Ascending aorta (tissue), 2 donors: ENCODE results near the gene PDE8B. TPM values are rescaled to one million over a fixed set of nuclear protein-coding genes. Genes with fewer than 3 reads are reported as not detected.

ENCODE experiments used
- DNase-seq, 2 donors: peaks; one replicate each; pipeline ENCODE4 v3.0.0-alpha.2; 2019; ENCODE audit warnings: low spot score in 2 of 2
- H3K27ac ChIP-seq, 2 donors: fragments of 200-600 bp; sonication (generic); one replicate each; pipeline ENCODE4 v1.5.1; 2016 to 2017; ENCODE audit warnings: mild to moderate bottlenecking in 1 of 2
- H3K27me3 ChIP-seq: fragments of 200-600 bp; sonication (generic); one replicate; pipeline ENCODE4 v1.5.1; 2017
- H3K36me3 ChIP-seq, 2 donors: fragments of 200-600 bp; sonication (generic); one replicate each; pipeline ENCODE4 v1.5.1; 2016
- H3K4me1 ChIP-seq, 2 donors: fragments of 200-600 bp; sonication (generic); one replicate each; pipeline ENCODE4 v1.5.1; 2016 to 2017; ENCODE audit warnings: mild to moderate bottlenecking in 1 of 2
- H3K4me3 ChIP-seq, 2 donors: fragments of 200-600 bp; sonication (generic); one replicate each; pipeline ENCODE4 v1.5.1; 2016 to 2017; ENCODE audit warnings: mild to moderate bottlenecking in 1 of 2
- H3K9me3 ChIP-seq, 2 donors: fragments of 200-600 bp; sonication (generic); one replicate each; pipeline ENCODE4 v1.5.1; 2016
- CTCF ChIP-seq, 3 experiments: fragments of 200-600 bp in 2 of 3; fragments of 450-650 bp in 1 of 3; sonication (generic) in 2 of 3; IDR thresholded peaks; one replicate each; pipeline ENCODE4 v1.5.1; 2016 to 2019; ENCODE audit warnings: antibody characterized with exemption in 3 of 3, mild to moderate bottlenecking in 1 of 3, moderate library complexity in 1 of 3
- intact Hi-C: fragments of 100-400 bp; cut with DNase I; formaldehyde crosslinking; loops from one replicate; pipeline ENCODE4 v1.15.1; 2023
- total RNA-seq: library from RNA; depleted of rRNA; stranded (reverse); fragments of >200 nt; gene quantifications from one replicate; pipeline ENCODE4 v1.1.0, GENCODE V29; 2016

Gene PDE8B
- total RNA-seq, 1 donor from 2014 or later: 28.1 TPM

- intact Hi-C loops: loop anchor here (5.0 kb wide), 3 partner anchors 44 to 146 kb away; partner anchors contain the start of gene PDE8B
- peaks cover 2 to 29% of the 10 kb centered on the region in 2 donors for H3K4me1 ChIP-seq
- H3K27me3 ChIP-seq: no peaks in the 10 kb centered on the region
- no peak for TF ChIP-seq CTCF (IDR thresholded peaks at IDR 0.05)
- H3K36me3 ChIP-seq: no peaks in the 10 kb centered on the region
- H3K27ac ChIP-seq: peak overlapping the region; percentile 63 to 70
- no peaks in the 10 kb centered on the region for H3K9me3 ChIP-seq
- no peak overlapping the region for H3K4me3 ChIP-seq
- DNase-seq: peak in 1 of 2 donors; percentile 71
Measured at GRCh38 chr5:77358255-77359205, 148.1 kb downstream of the PDE8B start.

DNA sequence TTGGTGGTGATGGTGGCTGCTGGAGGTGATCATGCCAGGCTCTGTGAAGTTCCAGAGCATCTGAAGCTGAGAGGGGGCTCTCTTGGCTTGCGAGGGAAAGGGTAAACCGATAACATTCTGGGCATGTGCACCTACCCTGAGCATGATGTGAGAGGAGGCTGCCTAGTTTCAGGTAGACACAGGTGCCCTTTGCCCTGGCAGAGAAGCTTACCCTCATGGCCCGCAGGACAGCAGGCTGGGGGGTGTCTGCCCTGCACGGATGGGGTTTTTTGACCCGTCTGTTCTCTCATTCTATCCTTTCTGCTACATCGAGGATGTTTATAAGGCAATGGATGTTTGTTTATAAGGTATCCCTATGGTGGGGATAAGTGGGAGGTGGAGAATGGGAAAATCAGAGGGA is 148.8 kb downstream of the PDE8B start:
- H3K27me3 ChIP-seq: no peaks in the 10 kb centered on the region
- intact Hi-C loops: loop anchor here (5.0 kb wide), 3 partner anchors 43 to 147 kb away; partner anchors contain the start of gene PDE8B
- H3K9me3 ChIP-seq: no peaks in the 10 kb centered on the region
- H3K4me1 ChIP-seq: peaks cover 2 to 29% of the 10 kb centered on the region in 2 donors
- no peak for DNase-seq
- H3K4me3 ChIP-seq: no peak overlapping the region
- H3K27ac ChIP-seq: peak overlapping the region; percentile 54 to 63
- no peaks in the 10 kb centered on the region for H3K36me3 ChIP-seq
- no peak for TF ChIP-seq CTCF (IDR thresholded peaks at IDR 0.05)

GRCh38 chr5:77360381-77360780 is 149.9 kb downstream of the PDE8B start:
- intact Hi-C loops: no loop called here
- no peak for TF ChIP-seq CTCF (IDR thresholded peaks at IDR 0.05)
- no peak for DNase-seq
- Histone ChIP-seq H3K9me3 (no peaks in the 10 kb centered on the region), H3K27me3 (no peaks in the 10 kb centered on the region), H3K4me1 (peaks cover 2 to 26% of the 10 kb centered on the region in 2 donors), H3K27ac (no peak overlapping the region), H3K4me3 (no peak overlapping the region), H3K36me3 (no peaks in the 10 kb centered on the region)

GRCh38 chr5:77360973-77361372 is 150.5 kb downstream of the PDE8B start:
- TF ChIP-seq CTCF (IDR thresholded peaks at IDR 0.05): no peak
- no peak for DNase-seq
- no peaks in the 10 kb centered on the region for H3K27me3 ChIP-seq
- H3K4me3 ChIP-seq: no peak overlapping the region
- no peak overlapping the region for H3K27ac ChIP-seq
- no peaks in the 10 kb centered on the region for H3K9me3 ChIP-seq
- H3K4me1 ChIP-seq: peaks cover 2 to 24% of the 10 kb centered on the region in 2 donors
- intact Hi-C loops: no loop called here
- no peaks in the 10 kb centered on the region for H3K36me3 ChIP-seq

GRCh38 chr5:77366717-77367500 is 156.4 kb downstream of the PDE8B start:
- H3K27ac ChIP-seq: peak overlapping the region; percentile 65 to 73
- peaks cover 0 to 23% of the 10 kb centered on the region in 2 donors for H3K4me1 ChIP-seq

More at GRCh38 chr5:77366717-77367500, 156.4 kb downstream of the PDE8B start:
- H3K27me3 ChIP-seq: no peaks in the 10 kb centered on the region
- no peaks in the 10 kb centered on the region for H3K36me3 ChIP-seq
- intact Hi-C loops: loop anchor here (5.0 kb wide), 1 partner anchor 60 kb away; no protein-coding TSS in a partner anchor
- no peak overlapping the region for H3K4me3 ChIP-seq
- DNase-seq: no peak
- TF ChIP-seq CTCF (IDR thresholded peaks at IDR 0.05): no peak
- no peaks in the 10 kb centered on the region for H3K9me3 ChIP-seq
